ES-I3 (cell line): Measurements from ENCODE around the gene CBX4.

Source experiments
- H3K36me3 ChIP-seq: 2 replicates; pipeline ENCODE4 v1.6.1; 2013; ENCODE audit warnings: mild to moderate bottlenecking, low read length, control low read depth, moderate library complexity; ENCODE audit not compliant: insufficient read depth
- H3K4me1 ChIP-seq: 2 replicates; pipeline ENCODE4 v1.6.1; 2013; ENCODE audit warnings: mild to moderate bottlenecking, control low read depth, low read length; ENCODE audit not compliant: insufficient read depth
- H3K9ac ChIP-seq: 2 replicates; pipeline ENCODE4 v1.6.1; 2013; ENCODE audit warnings: low read depth, mild to moderate bottlenecking, low read length, moderate library complexity
- H3K9me3 ChIP-seq: 2 replicates; pipeline ENCODE4 v1.6.1; 2013; ENCODE audit warnings: mild to moderate bottlenecking, low read length, moderate library complexity; ENCODE audit not compliant: control insufficient read depth, insufficient read depth

The CBX4 gene

DNA sequence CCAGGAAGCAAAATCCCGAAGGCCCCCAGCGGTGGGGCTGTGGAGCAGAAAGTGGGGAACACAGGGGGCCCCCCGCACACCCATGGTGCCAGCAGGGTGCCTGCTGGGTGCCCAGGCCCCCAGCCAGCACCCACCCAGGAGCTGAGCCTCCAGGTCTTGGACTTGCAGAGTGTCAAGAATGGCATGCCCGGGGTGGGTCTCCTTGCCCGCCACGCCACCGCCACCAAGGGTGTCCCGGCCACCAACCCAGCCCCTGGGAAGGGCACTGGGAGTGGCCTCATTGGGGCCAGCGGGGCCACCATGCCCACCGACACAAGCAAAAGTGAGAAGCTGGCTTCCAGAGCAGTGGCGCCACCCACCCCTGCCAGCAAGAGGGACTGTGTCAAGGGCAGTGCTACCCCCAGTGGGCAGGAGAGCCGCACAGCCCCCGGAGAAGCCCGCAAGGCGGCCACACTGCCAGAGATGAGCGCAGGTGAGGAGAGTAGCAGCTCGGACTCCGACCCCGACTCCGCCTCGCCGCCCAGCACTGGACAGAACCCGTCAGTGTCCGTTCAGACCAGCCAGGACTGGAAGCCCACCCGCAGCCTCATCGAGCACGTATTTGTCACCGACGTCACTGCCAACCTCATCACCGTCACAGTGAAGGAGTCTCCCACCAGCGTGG, 54.8 kb downstream of the CBX4 start:
- peaks cover 16% of the 10 kb centered on the region for H3K4me1 ChIP-seq
- no peak overlapping the region for H3K9ac ChIP-seq
- no peaks in the 10 kb centered on the region for H3K9me3 ChIP-seq
- H3K36me3 ChIP-seq = peaks cover 5% of the 10 kb centered on the region; the same call in 1 of the 2 replicates

DNA sequence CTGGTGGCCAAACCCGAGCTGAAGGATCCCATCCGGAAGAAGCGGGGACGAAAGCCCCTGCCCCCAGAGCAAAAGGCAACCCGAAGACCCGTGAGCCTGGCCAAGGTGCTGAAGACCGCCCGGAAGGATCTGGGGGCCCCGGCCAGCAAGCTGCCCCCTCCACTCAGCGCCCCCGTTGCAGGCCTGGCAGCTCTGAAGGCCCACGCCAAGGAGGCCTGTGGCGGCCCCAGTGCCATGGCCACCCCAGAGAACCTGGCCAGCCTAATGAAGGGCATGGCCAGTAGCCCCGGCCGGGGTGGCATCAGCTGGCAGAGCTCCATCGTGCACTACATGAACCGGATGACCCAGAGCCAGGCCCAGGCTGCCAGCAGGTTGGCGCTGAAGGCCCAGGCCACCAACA, 55.3 kb downstream of the CBX4 start:
- Histone ChIP-seq H3K9ac (no peak overlapping the region), H3K36me3 (peaks cover 5% of the 10 kb centered on the region; the same call in 1 of the 2 replicates), H3K9me3 (no peaks in the 10 kb centered on the region), H3K4me1 (peaks cover 13% of the 10 kb centered on the region)
